ENCODE results near the gene EYA2.

DNA sequence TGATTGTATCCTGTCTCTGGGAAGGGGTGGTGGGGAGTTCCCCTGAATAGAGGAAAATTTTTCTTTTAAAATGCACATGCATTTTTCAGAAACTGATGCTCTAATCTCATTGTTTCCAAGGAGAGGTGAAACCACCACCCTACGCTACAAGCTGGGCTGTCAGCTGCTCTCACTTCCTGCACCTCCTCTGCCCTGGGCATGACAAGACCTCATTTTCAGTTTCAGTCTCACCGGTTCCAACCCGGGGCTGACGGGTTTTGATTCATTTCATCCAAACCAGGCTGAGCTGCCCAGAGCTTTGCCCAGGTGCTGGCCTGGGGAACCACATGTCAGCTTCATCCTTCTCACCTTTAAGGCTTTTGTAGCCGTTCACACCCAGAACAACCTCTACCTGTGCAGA lies 99.7 kb downstream of the EYA2 start:
- TF ChIP-seq POLR2AphosphoS5 (IDR thresholded peaks at IDR 0.05; ENCODE audit: insufficient read depth in 1 of 2, low read depth in 1 of 2) (peak in 1 of 2 donors; percentile 36), POLR2A (IDR thresholded peaks at IDR 0.05) (no peak)
- TF ChIP-seq, protein P1, sequence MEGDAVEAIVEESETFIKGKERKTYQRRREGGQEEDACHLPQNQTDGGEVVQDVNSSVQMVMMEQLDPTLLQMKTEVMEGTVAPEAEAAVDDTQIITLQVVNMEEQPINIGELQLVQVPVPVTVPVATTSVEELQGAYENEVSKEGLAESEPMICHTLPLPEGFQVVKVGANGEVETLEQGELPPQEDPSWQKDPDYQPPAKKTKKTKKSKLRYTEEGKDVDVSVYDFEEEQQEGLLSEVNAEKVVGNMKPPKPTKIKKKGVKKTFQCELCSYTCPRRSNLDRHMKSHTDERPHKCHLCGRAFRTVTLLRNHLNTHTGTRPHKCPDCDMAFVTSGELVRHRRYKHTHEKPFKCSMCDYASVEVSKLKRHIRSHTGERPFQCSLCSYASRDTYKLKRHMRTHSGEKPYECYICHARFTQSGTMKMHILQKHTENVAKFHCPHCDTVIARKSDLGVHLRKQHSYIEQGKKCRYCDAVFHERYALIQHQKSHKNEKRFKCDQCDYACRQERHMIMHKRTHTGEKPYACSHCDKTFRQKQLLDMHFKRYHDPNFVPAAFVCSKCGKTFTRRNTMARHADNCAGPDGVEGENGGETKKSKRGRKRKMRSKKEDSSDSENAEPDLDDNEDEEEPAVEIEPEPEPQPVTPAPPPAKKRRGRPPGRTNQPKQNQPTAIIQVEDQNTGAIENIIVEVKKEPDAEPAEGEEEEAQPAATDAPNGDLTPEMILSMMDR (IDR thresholded peaks at IDR 0.05): no peak
